T-cell (primary cell): ENCODE results near the gene PLET1. TPM values are rescaled to one million over a fixed set of nuclear protein-coding genes. Genes with fewer than 3 reads are reported as not detected.

Experiments
- ATAC-seq, 4 experiments: fragments of 200-7000 bp in 3 of 4; fragments of 150-1000 bp in 1 of 4; cut with Tn5 transposase; replicated peaks in 1 of 4; 1 replicate in 3 of 4; 2 replicates in 1 of 4; pipeline ENCODE4 v1.10.0; 2021; ENCODE audit warnings: moderate library complexity in 3 of 4, mild to moderate bottlenecking in 2 of 4, moderate number of reproducible peaks in 1 of 4
- CTCF ChIA-PET, 2 donors: fragments of 300-600 bp; sonication (Branson Sonifier 250); formaldehyde crosslinking; loops; one replicate each; lab custom pipeline; 2022; ENCODE audit warnings: antibody characterized with exemption in 2 of 2; lab: Charles Lee
- POLR2A ChIA-PET, 2 donors: fragments of 300-600 bp; sonication (Branson Sonifier 250); formaldehyde crosslinking; loops; one replicate each; lab custom pipeline; 2022; ENCODE audit warnings: antibody characterized with exemption in 2 of 2; lab: Charles Lee
- DNase-seq, 35 experiments: peaks; one replicate each; pipeline versions ENCODE4 v3.0.0 to v3.0.0-alpha.2; 2013 to 2023
- H3K27ac ChIP-seq: one replicate; pipeline ENCODE4 v1.5.1; 2013; ENCODE audit warnings: low read length
- H3K27me3 ChIP-seq, 2 experiments: replicated peaks in 1 of 2; 1 replicate in 1 of 2; 2 replicates in 1 of 2; pipeline versions ENCODE4 v1.6.1 to v1.7.0; 2013; ENCODE audit warnings: low read length in 1 of 2, mixed read lengths in 1 of 2; ENCODE audit not compliant: control insufficient read depth in 2 of 2, insufficient read depth in 2 of 2; ENCODE audit errors: extremely low read depth in 1 of 2
- H3K36me3 ChIP-seq, 2 donors: 1 replicate in 1 of 2; 2 replicates in 1 of 2; pipeline versions ENCODE4 v1.6.1 to v1.7.0; 2013; ENCODE audit warnings: low read length in 1 of 2; ENCODE audit not compliant: control insufficient read depth in 2 of 2, insufficient read depth in 1 of 2; ENCODE audit errors: extremely low read depth in 1 of 2
- H3K4me1 ChIP-seq, 2 experiments: 1 replicate in 1 of 2; 2 replicates in 1 of 2; pipeline versions ENCODE4 v1.6.1 to v1.7.0; 2013; ENCODE audit warnings: low read length in 2 of 2, mixed read lengths in 1 of 2; ENCODE audit not compliant: insufficient read depth in 2 of 2, control insufficient read depth in 1 of 2; ENCODE audit errors: extremely low read depth in 1 of 2
- H3K4me3 ChIP-seq, 2 donors: 1 replicate in 1 of 2; 2 replicates in 1 of 2; pipeline versions ENCODE4 v1.5.1 to v1.7.0; 2013; ENCODE audit warnings: mild to moderate bottlenecking in 2 of 2, low read length in 1 of 2, moderate library complexity in 1 of 2; ENCODE audit not compliant: control insufficient read depth in 1 of 2; ENCODE audit errors: extremely low read depth in 1 of 2
- H3K9me3 ChIP-seq: 2 replicates; pipeline ENCODE4 v1.7.0; 2013
- H3K27ac Mint-ChIP-seq, 2 donors: one replicate each; pipeline ENCODE4 v1.8.0; 2020 to 2021; ENCODE audit warnings: mild to moderate bottlenecking in 2 of 2, mixed read lengths in 2 of 2
- H3K27me3 Mint-ChIP-seq, 2 donors: one replicate each; pipeline ENCODE4 v1.8.0; 2021 to 2022; ENCODE audit warnings: mixed read lengths in 2 of 2
- H3K36me3 Mint-ChIP-seq: one replicate; pipeline ENCODE4 v1.8.0; 2021; ENCODE audit warnings: mixed read lengths
- H3K4me1 Mint-ChIP-seq, 3 donors: one replicate each; pipeline ENCODE4 v1.8.0; 2020 to 2022; ENCODE audit warnings: mixed read lengths in 3 of 3, mild to moderate bottlenecking in 1 of 3
- H3K4me3 Mint-ChIP-seq, 3 donors: one replicate each; pipeline ENCODE4 v1.8.0; 2020 to 2022; ENCODE audit warnings: mild to moderate bottlenecking in 3 of 3, mixed read lengths in 3 of 3, moderate library complexity in 3 of 3
- H3K9me3 Mint-ChIP-seq, 3 donors: one replicate each; pipeline ENCODE4 v1.8.0; 2020 to 2022; ENCODE audit warnings: mixed read lengths in 3 of 3
- WGBS: methylation state at CpG from one replicate; pipeline ENCODE4 v1.1.5; 2013; ENCODE audit warnings: missing lambda C conversion rate; ENCODE audit not compliant: insufficient coverage; 5-methylcytosine and 5-hydroxymethylcytosine counted together
- total RNA-seq, 35 experiments: library from RNA in 6 of 35; stranded (reverse) in 6 of 35; fragments of 120-200 nt in 1 of 35; gene quantifications; one replicate each; pipeline versions ENCODE4 v1.2.1 to v1.2.4 and lab custom pipeline; 2013 to 2026

Gene PLET1
- total RNA-seq, 5 donors from 2014 or later (not counting 1 experiment from before 2014, with no cell fraction given): not detected

DNA sequence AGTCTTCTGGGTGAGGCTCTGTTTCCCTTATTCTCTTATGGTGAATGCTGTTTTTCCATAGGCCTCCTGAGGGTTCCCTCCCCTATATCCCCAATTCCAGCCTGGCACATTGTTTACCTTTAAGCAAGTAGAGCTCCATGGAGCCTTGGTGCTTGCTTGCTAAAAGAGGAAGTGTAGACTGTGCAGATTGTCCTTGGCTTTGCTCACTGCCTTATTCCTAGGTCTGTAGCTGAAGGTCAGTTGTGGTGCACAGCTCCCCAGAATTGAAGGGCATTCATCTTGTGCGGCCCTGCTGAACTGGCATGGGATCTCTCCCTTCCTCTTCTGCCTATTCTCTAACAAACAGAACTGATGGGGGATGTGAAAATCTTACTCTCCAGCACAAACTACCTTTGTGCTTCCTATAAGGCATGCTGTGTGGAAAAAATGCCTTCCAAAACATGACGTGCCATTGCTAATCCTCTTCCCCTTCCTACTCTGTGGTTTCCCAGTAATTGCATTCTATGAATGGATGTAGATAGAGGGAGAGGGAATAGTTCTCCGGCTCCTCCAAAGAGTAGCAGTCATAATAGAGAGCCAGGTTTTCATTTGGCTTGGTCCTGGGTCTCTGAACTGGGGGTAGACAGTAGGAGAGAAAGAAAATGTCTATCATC, 34.2 kb upstream of the PLET1 start:
- ChIA-PET POLR2A (interaction anchor here in 1 of 2 donors (0.5 kb wide), 1 partner anchor 68 kb away, joined by 6 read pairs; no protein-coding TSS in a partner anchor), CTCF (interaction anchor here (0.5 to 1.5 kb wide), 6 partner anchors 14 to 294 kb away, joined by 3 to 4 read pairs (median 3); no protein-coding TSS in a partner anchor)
- no peaks in the 10 kb centered on the region for H3K27me3 Mint-ChIP-seq
- DNase-seq: no peak
- H3K36me3 Mint-ChIP-seq: peaks cover 11% of the 10 kb centered on the region
- H3K4me3 Mint-ChIP-seq: no peak overlapping the region
- peaks cover 42 to 53% (median 47%) of the 10 kb centered on the region in 3 donors for H3K4me1 Mint-ChIP-seq
- H3K4me1 ChIP-seq: peaks cover 33 to 36% of the 10 kb centered on the region in 2 experiments
- no peak overlapping the region for H3K27ac ChIP-seq
- no peaks in the 10 kb centered on the region for H3K9me3 Mint-ChIP-seq
- no peaks in the 10 kb centered on the region for H3K36me3 ChIP-seq
- peaks cover 3% of the 10 kb centered on the region for H3K9me3 ChIP-seq
- no peaks in the 10 kb centered on the region for H3K27me3 ChIP-seq
- no peak overlapping the region for H3K4me3 ChIP-seq
- H3K27ac Mint-ChIP-seq: peak overlapping the region; percentile 5 to 45
- ATAC-seq: no peak
- no CpG with 5 or more reads among the region's 3 CpGs for WGBS

- peaks cover 43 to 52% (median 46%) of the 10 kb centered on the region in 3 donors for H3K4me1 Mint-ChIP-seq
- ATAC-seq: no peak
- no peak overlapping the region for H3K27ac ChIP-seq
Measured at GRCh38 chr11:112293614-112294013, 33.0 kb upstream of the PLET1 start.

DNA sequence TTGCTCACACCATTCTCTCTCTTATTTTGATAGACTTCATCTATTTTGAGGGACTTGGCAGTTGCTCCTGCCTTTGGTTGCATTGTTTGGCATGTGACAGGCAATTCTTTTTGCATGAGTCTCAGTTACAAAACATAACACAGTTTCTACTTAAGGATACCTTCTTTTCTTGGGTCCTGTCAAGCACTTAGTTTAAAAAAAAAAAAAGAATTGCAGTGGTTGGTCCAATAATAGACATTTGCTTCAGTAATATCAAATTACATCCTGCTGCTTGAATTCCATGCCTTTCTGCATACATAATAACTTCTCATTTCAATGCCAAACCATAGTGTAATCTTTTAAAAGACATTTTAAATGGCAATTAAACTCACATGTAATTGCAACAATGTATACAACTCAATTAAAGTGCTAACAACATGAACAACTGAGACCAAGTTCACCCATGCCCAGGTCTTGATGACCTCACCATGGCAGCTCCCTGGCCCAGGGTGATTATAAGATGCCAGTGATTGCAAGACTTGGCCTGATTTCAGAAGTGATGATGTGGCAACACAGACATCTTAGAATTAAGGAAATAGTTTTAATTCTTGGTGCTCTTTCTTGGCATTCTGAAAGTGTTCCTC, 32.2 kb upstream of the PLET1 start:
- peaks cover 3% of the 10 kb centered on the region for H3K9me3 ChIP-seq
- CTCF ChIA-PET: interaction anchor here in 1 of 2 donors (0.6 to 1.9 kb wide), 4 partner anchors 12 to 79 kb away, joined by 3 to 10 read pairs (median 5); no protein-coding TSS in a partner anchor
- H3K4me1 ChIP-seq: peaks cover 23 to 28% of the 10 kb centered on the region in 2 experiments
- Mint-ChIP-seq H3K4me3 (peak overlapping the region in 1 of 3 donors; percentile 4), H3K4me1 (peaks cover 36 to 44% (median 39%) of the 10 kb centered on the region in 3 donors), H3K9me3 (no peaks in the 10 kb centered on the region), H3K36me3 (peaks cover 11% of the 10 kb centered on the region), H3K27me3 (no peaks in the 10 kb centered on the region), H3K27ac (no peak overlapping the region)
- H3K27ac ChIP-seq: no peak overlapping the region
- H3K4me3 ChIP-seq: no peak overlapping the region
- no peaks in the 10 kb centered on the region for H3K36me3 ChIP-seq
- ATAC-seq (no peak), DNase-seq (no peak)
- POLR2A ChIA-PET: no interaction called here
- no peaks in the 10 kb centered on the region for H3K27me3 ChIP-seq

More at GRCh38 chr11:112293614-112294013, 33.0 kb upstream of the PLET1 start:
- peaks cover 30 to 35% of the 10 kb centered on the region in 2 experiments for H3K4me1 ChIP-seq
- H3K9me3 ChIP-seq: peaks cover 3% of the 10 kb centered on the region
- H3K4me3 ChIP-seq: no peak overlapping the region
- CTCF ChIA-PET: interaction anchor here (0.6 to 0.9 kb wide), 3 partner anchors 13 to 357 kb away, joined by 3 to 7 read pairs (median 3); no protein-coding TSS in a partner anchor
- Mint-ChIP-seq H3K9me3 (no peaks in the 10 kb centered on the region), H3K36me3 (peaks cover 11% of the 10 kb centered on the region), H3K4me3 (no peak overlapping the region), H3K27me3 (no peaks in the 10 kb centered on the region), H3K27ac (no peak overlapping the region)
- POLR2A ChIA-PET: no interaction called here
- H3K36me3 ChIP-seq: no peaks in the 10 kb centered on the region
- WGBS: no CpG with 5 or more reads among the region's 2 CpGs
- no peak for DNase-seq
- H3K27me3 ChIP-seq: no peaks in the 10 kb centered on the region

DNA sequence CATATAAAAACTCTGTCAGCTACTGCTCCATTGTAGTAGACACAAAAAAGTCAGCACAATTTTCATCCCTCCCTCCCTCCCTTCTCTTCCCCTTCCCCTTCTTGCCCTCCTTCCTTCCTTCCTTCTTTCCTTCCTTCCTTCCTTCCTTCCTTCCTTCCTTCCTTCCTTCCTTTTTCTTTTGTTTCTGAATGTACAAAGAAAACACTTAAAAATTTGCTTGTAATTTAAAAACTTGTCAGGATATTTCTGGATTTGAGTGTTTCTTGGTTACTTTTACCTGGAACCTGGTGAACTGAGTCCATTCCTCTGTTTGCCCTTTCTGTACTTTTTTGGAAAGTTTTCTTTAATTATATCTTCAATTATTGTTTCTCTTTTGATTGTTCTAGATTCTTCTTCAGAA, 31.5 kb upstream of the PLET1 start:
- Mint-ChIP-seq H3K4me3 (peak overlapping the region in 1 of 3 donors; percentile 4), H3K27me3 (no peaks in the 10 kb centered on the region), H3K4me1 (peaks cover 29 to 37% (median 32%) of the 10 kb centered on the region in 3 donors), H3K27ac (no peak overlapping the region), H3K36me3 (peaks cover 11% of the 10 kb centered on the region), H3K9me3 (no peaks in the 10 kb centered on the region)
- H3K36me3 ChIP-seq: no peaks in the 10 kb centered on the region
- no peaks in the 10 kb centered on the region for H3K27me3 ChIP-seq
- no peak for DNase-seq
- H3K4me3 ChIP-seq: no peak overlapping the region
- H3K27ac ChIP-seq: no peak overlapping the region
- no peak for ATAC-seq
- POLR2A ChIA-PET: no interaction called here
- H3K4me1 ChIP-seq: peaks cover 19 to 21% of the 10 kb centered on the region in 2 experiments
- CTCF ChIA-PET: interaction anchor here (0.7 to 1.9 kb wide), 5 partner anchors 12 to 204 kb away, joined by 3 to 15 read pairs (median 3); no protein-coding TSS in a partner anchor
- peaks cover 3% of the 10 kb centered on the region for H3K9me3 ChIP-seq

DNA sequence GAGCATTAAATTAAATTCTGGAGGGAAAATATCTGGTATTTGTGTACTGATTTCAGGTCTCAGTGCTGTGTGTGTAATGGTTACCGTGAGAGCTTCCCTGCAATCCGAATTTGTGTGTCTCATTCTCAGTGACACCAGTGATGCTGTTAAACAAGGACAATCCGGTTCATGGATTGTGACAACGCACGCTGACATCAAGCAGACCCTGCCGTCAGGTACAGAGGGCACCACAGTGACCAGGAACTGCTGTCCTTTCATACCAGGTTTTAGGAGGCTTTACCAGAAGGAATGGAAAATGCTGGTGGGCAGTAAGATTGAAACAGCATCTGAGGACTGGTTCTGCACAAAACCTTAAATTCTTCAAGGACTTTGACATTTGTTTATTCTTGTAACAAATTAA, 30.5 kb upstream of the PLET1 start:
- Mint-ChIP-seq H3K36me3 (peaks cover 11% of the 10 kb centered on the region), H3K4me1 (peaks cover 19 to 27% (median 22%) of the 10 kb centered on the region in 3 donors), H3K27me3 (no peaks in the 10 kb centered on the region), H3K27ac (peak overlapping the region; percentile 3 to 67), H3K9me3 (no peaks in the 10 kb centered on the region), H3K4me3 (peak overlapping the region; percentile 18 to 49 (median 37))
- DNase-seq (no peak), ATAC-seq (no peak)
- peaks cover 9 to 14% of the 10 kb centered on the region in 2 experiments for H3K4me1 ChIP-seq
- no peaks in the 10 kb centered on the region for H3K36me3 ChIP-seq
- CTCF ChIA-PET: interaction anchor here (0.8 to 1.9 kb wide), 4 partner anchors 11 to 265 kb away, joined by 3 to 15 read pairs (median 7); no protein-coding TSS in a partner anchor
- no peak overlapping the region for H3K4me3 ChIP-seq
- peaks cover 3% of the 10 kb centered on the region for H3K9me3 ChIP-seq
- POLR2A ChIA-PET: no interaction called here
- H3K27me3 ChIP-seq: no peaks in the 10 kb centered on the region
- WGBS: 95% methylated on average over 6 of the region's 6 CpGs
- no peak overlapping the region for H3K27ac ChIP-seq

- Histone ChIP-seq H3K9me3 (peaks cover 3% of the 10 kb centered on the region), H3K4me3 (peak overlapping the region; percentile 53 to 72), H3K36me3 (no peaks in the 10 kb centered on the region), H3K4me1 (peaks cover 8 to 12% of the 10 kb centered on the region in 2 experiments), H3K27ac (peak overlapping the region; percentile 30), H3K27me3 (peaks cover 0 to 5% of the 10 kb centered on the region in 2 experiments)
- peak in 2 of 4 experiments; percentile 8 to 15 for ATAC-seq
- WGBS: 63% methylated on average over 3 of the region's 4 CpGs
- H3K27me3 Mint-ChIP-seq: peaks cover 0 to 3% of the 10 kb centered on the region in 2 donors
- ChIA-PET CTCF (interaction anchor here in 1 of 2 donors (1.3 kb wide), 1 partner anchor 265 kb away, joined by 4 read pairs; no protein-coding TSS in a partner anchor), POLR2A (no interaction called here)
- H3K36me3 Mint-ChIP-seq: peaks cover 16% of the 10 kb centered on the region
- no peaks in the 10 kb centered on the region for H3K9me3 Mint-ChIP-seq
- H3K4me1 Mint-ChIP-seq: peaks cover 19 to 25% (median 20%) of the 10 kb centered on the region in 3 donors
- DNase-seq: no peak
- H3K27ac Mint-ChIP-seq: peak overlapping the region in 1 of 2 donors; percentile 58
- peak overlapping the region; percentile 70 to 77 (median 75) for H3K4me3 Mint-ChIP-seq
Measured at GRCh38 chr11:112290493-112290850, 29.8 kb upstream of the PLET1 start.
